Renal cortex interstitium (tissue), 3 donors: ENCODE measurements around the gene SLC17A9. TPM values are rescaled to one million over a fixed set of nuclear protein-coding genes. Genes with fewer than 3 reads are reported as not detected.

ENCODE experiments used
- polyA plus RNA-seq, 3 donors: library from polyadenylated mRNA; unstranded; fragments of 120-200 nt; gene quantifications; one replicate each; pipeline ENCODE4 v1.2.1, GENCODE V29; 2013; ENCODE audit not compliant: insufficient read length in 3 of 3

SLC17A9 gene
- polyA plus RNA-seq, 3 donors, result 1.0 to 2.6 (median 2.0) TPM

Other genes starting within 250 kb of the SLC17A9 start
- gene NTSR1, start 243.9 kb upstream of the SLC17A9 start, polyA plus RNA-seq, result 1 to 10 TPM; 1.2 to 3.0 (median 1.4) TPM
- gene MRGBP, start 156.2 kb upstream of the SLC17A9 start, polyA plus RNA-seq, result 10 to 100 TPM; 16.0 to 16.8 (median 16.4) TPM
- gene OGFR, start 147.9 kb upstream of the SLC17A9 start, polyA plus RNA-seq, result 10 to 100 TPM; 23.7 to 31.8 (median 31.1) TPM
- 10 to 100 TPM; 14.5 to 27.3 (median 20.8) TPM for gene COL9A3, start 135.7 kb upstream of the SLC17A9 start, polyA plus RNA-seq
- gene TCFL5, start 90.9 kb upstream of the SLC17A9 start, polyA plus RNA-seq, result 10 to 100 TPM; 12.1 to 15.6 (median 12.8) TPM
- gene DIDO1, start 26.2 kb upstream of the SLC17A9 start, polyA plus RNA-seq, result 10 to 100 TPM; 61.4 to 74.1 (median 64.5) TPM
- gene GID8, start 14.6 kb upstream of the SLC17A9 start, polyA plus RNA-seq, result 10 to 100 TPM; 53.6 to 55.9 (median 55.4) TPM
- under 1 TPM in 1 of 3 donors, not detected in 2; 0.09 TPM for gene BHLHE23, start 54.3 kb downstream of the SLC17A9 start, polyA plus RNA-seq